B cell (primary cell): ENCODE data around the gene EDNRA. TPM values are rescaled to one million over a fixed set of nuclear protein-coding genes. Genes with fewer than 3 reads are reported as not detected.

Experiments used
- ATAC-seq: fragments of 200-7000 bp; cut with Tn5 transposase; one replicate; pipeline ENCODE4 v1.10.0; 2021; ENCODE audit warnings: low read depth, mild to moderate bottlenecking, moderate number of reproducible peaks, moderate library complexity
- CTCF ChIA-PET: fragments of 350-600 bp; sonication (Branson Sonifier 250); formaldehyde crosslinking; loops from one replicate; lab custom pipeline; 2021; ENCODE audit warnings: antibody characterized with exemption, inconsistent platforms; lab: Charles Lee
- POLR2A ChIA-PET: fragments of 350-600 bp; sonication (Branson Sonifier 250); formaldehyde crosslinking; loops from one replicate; lab custom pipeline; 2021; ENCODE audit warnings: antibody characterized with exemption; lab: Charles Lee
- DNase-seq: peaks from one replicate; pipeline ENCODE4 v3.0.0; 2013
- H2AFZ ChIP-seq: 2 replicates; pipeline ENCODE4 v1.6.1; 2012; ENCODE audit warnings: mild to moderate bottlenecking, low read depth, low read length; ENCODE audit not compliant: insufficient read depth, poor library complexity, severe bottlenecking
- H3K27ac ChIP-seq, 2 donors: 1 replicate in 1 of 2; 2 replicates in 1 of 2; pipeline ENCODE4 v1.5.1; 2012 to 2013; ENCODE audit warnings: low read length in 2 of 2, mild to moderate bottlenecking in 2 of 2, moderate library complexity in 1 of 2
- H3K27me3 ChIP-seq, 4 experiments: fragments of 200-600 bp in 1 of 4; sonication (generic) in 1 of 4; replicated peaks in 1 of 4; 1 replicate in 2 of 4; 2 replicates in 2 of 4; pipeline versions ENCODE4 v1.6.1 to v1.7.0; 2013 to 2016; ENCODE audit warnings: low read length in 3 of 4, mild to moderate bottlenecking in 2 of 4, mixed read lengths in 1 of 4, moderate library complexity in 1 of 4; ENCODE audit not compliant: insufficient read depth in 4 of 4, control insufficient read depth in 3 of 4; ENCODE audit errors: control extremely low read depth in 1 of 4
- H3K36me3 ChIP-seq, 2 experiments: replicated peaks in 1 of 2; 1 replicate in 1 of 2; 2 replicates in 1 of 2; pipeline versions ENCODE4 v1.6.1 to v1.7.1; 2013; ENCODE audit warnings: low read length in 1 of 2; ENCODE audit not compliant: insufficient read depth in 2 of 2, control insufficient read depth in 1 of 2; ENCODE audit errors: control extremely low read depth in 1 of 2, extremely low read depth in 1 of 2
- H3K4me1 ChIP-seq, 2 donors: fragments of 200-600 bp in 1 of 2; sonication (generic) in 1 of 2; 1 replicate in 1 of 2; 2 replicates in 1 of 2; pipeline versions ENCODE4 v1.5.1 to v1.6.1; 2013 to 2017; ENCODE audit warnings: low read length in 2 of 2; ENCODE audit not compliant: control insufficient read depth in 2 of 2, insufficient read depth in 2 of 2
- H3K4me2 ChIP-seq: replicated peaks from 2 replicates; pipeline ENCODE3; 2012; ENCODE audit warnings: mild to moderate bottlenecking, low read depth, low read length; ENCODE audit not compliant: poor library complexity, severe bottlenecking
- H3K4me3 ChIP-seq, 5 experiments: fragments of 200-600 bp in 1 of 5; sonication (generic) in 1 of 5; 1 replicate in 3 of 5; 2 replicates in 2 of 5; pipeline versions ENCODE4 v1.5.1 to v1.7.0; 2011 to 2016; ENCODE audit warnings: low read length in 4 of 5, mild to moderate bottlenecking in 4 of 5, low read depth in 2 of 5, control low read depth in 1 of 5, moderate library complexity in 1 of 5; ENCODE audit not compliant: insufficient read depth in 1 of 5; ENCODE audit errors: control extremely low read depth in 1 of 5, extremely low read depth in 1 of 5
- H3K79me2 ChIP-seq: fragments of 200-600 bp; sonication (generic); one replicate; pipeline ENCODE4 v1.6.0; 2016; ENCODE audit warnings: low read length; ENCODE audit not compliant: control insufficient read depth, insufficient read depth
- H3K9ac ChIP-seq: fragments of 200-600 bp; sonication (generic); 2 replicates; pipeline ENCODE4 v1.6.1; 2017; ENCODE audit warnings: mild to moderate bottlenecking, low read length, moderate library complexity
- H3K9me3 ChIP-seq, 3 donors: one replicate each; pipeline versions ENCODE4 v1.6.1 to v1.7.1; 2013; ENCODE audit warnings: low read length in 2 of 3; ENCODE audit not compliant: control insufficient read depth in 2 of 3, insufficient read depth in 1 of 3; ENCODE audit errors: control extremely low read depth in 1 of 3
- H4K20me1 ChIP-seq: 2 replicates; pipeline ENCODE4 v1.6.0; 2012; ENCODE audit warnings: mild to moderate bottlenecking, low read length; ENCODE audit not compliant: insufficient read depth, control insufficient read depth, poor library complexity, severe bottlenecking
- H3K27ac Mint-ChIP-seq: one replicate; pipeline ENCODE4 v1.8.0; 2021; ENCODE audit warnings: mixed read lengths
- H3K27me3 Mint-ChIP-seq: one replicate; pipeline ENCODE4 v1.8.0; 2021; ENCODE audit warnings: mixed read lengths
- H3K4me1 Mint-ChIP-seq: one replicate; pipeline ENCODE4 v1.8.0; 2021; ENCODE audit warnings: mixed read lengths
- H3K4me3 Mint-ChIP-seq: one replicate; pipeline ENCODE4 v1.8.0; 2021; ENCODE audit warnings: mixed read lengths
- H3K9me3 Mint-ChIP-seq: one replicate; pipeline ENCODE4 v1.8.0; 2022; ENCODE audit warnings: mixed read lengths; ENCODE audit not compliant: insufficient read depth
- EZH2 ChIP-seq: IDR thresholded peaks from 2 replicates; pipeline ENCODE4 v1.6.1; 2012; ENCODE audit warnings: borderline replicate concordance, low read depth, mild to moderate bottlenecking, moderate library complexity, low read length; ENCODE audit not compliant: insufficient read depth, poor library complexity, severe bottlenecking
- whole genome bisulfite sequencing: methylation state at CpG from one replicate; pipeline ENCODE4 v1.1.5; 2013; ENCODE audit warnings: missing lambda C conversion rate; ENCODE audit not compliant: insufficient coverage; 5-methylcytosine and 5-hydroxymethylcytosine counted together
- intact Hi-C: fragments of 100-400 bp; cut with micrococcal nuclease; formaldehyde crosslinking; loops from one replicate; pipeline ENCODE4 v1.10.0; 2022
- polyA plus RNA-seq: library from polyadenylated mRNA; depleted of rRNA; stranded (reverse); fragments of >200 nt; gene quantifications from 2 replicates; pipeline ENCODE4 v1.2.3, GENCODE V29; 2012
- total RNA-seq, 2 donors: library from RNA; stranded (reverse); fragments of 120-200 nt in 1 of 2; gene quantifications; 1 replicate in 1 of 2; 2 replicates in 1 of 2; pipeline versions ENCODE4 v1.2.3 to v1.2.4, GENCODE V29; 2013 to 2022
- TF ChIP-seq, protein P1 (sequence below): fragments of 200-600 bp; IDR thresholded peaks from one replicate; pipeline ENCODE4 v1.8.0; 2022; ENCODE audit warnings: antibody characterized with exemption, mild to moderate bottlenecking

EDNRA gene
- total and polyA plus RNA-seq, 2 donors (not counting 1 experiment from before 2014, with no cell fraction given), result not detected

DNA sequence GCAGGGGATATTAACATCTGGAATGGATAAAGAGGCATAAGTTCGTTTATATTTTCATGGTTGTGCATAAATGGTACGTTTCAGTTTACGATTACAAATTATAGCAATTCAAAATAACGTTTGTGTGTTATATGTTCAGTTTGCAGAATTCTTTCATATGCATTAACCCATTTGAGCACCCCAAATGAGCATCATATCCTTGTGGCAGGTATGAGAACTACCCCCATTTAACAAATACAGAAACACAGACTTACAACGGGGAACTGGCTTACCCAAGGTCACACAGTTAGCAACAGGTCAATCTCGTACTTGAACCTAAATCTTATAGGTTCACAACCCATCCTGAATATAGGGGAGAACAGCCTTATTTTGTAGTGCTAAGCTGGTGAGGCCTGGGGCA lies 33.1 kb downstream of the EDNRA start:
- no peak for DNase-seq
- no peaks in the 10 kb centered on the region for H3K4me1 ChIP-seq
- no peak overlapping the region for H3K9ac ChIP-seq
- H4K20me1 ChIP-seq, result no peaks in the 10 kb centered on the region
- intact Hi-C loops, result no loop called here
- H3K27me3 ChIP-seq, result no peaks in the 10 kb centered on the region
- no peaks in the 10 kb centered on the region for H3K36me3 ChIP-seq
- Mint-ChIP-seq H3K4me3 (no peak overlapping the region), H3K27me3 (peaks cover 20% of the 10 kb centered on the region), H3K9me3 (no peaks in the 10 kb centered on the region), H3K27ac (no peak overlapping the region), H3K4me1 (no peaks in the 10 kb centered on the region)
- CTCF ChIA-PET, result no interaction called here
- no peak overlapping the region for H3K4me3 ChIP-seq
- H3K4me2 ChIP-seq, result no peak overlapping the region
- POLR2A ChIA-PET, result no interaction called here
- no CpG with 5 or more reads among the region's 6 CpGs for WGBS
- no peak for ATAC-seq
- H3K9me3 ChIP-seq, result no peaks in the 10 kb centered on the region
- H2AFZ ChIP-seq, result no peak overlapping the region
- H3K79me2 ChIP-seq, result no peaks in the 10 kb centered on the region
- no peak overlapping the region for H3K27ac ChIP-seq
- TF ChIP-seq EZH2, result no peak
- TF ChIP-seq, protein P1, sequence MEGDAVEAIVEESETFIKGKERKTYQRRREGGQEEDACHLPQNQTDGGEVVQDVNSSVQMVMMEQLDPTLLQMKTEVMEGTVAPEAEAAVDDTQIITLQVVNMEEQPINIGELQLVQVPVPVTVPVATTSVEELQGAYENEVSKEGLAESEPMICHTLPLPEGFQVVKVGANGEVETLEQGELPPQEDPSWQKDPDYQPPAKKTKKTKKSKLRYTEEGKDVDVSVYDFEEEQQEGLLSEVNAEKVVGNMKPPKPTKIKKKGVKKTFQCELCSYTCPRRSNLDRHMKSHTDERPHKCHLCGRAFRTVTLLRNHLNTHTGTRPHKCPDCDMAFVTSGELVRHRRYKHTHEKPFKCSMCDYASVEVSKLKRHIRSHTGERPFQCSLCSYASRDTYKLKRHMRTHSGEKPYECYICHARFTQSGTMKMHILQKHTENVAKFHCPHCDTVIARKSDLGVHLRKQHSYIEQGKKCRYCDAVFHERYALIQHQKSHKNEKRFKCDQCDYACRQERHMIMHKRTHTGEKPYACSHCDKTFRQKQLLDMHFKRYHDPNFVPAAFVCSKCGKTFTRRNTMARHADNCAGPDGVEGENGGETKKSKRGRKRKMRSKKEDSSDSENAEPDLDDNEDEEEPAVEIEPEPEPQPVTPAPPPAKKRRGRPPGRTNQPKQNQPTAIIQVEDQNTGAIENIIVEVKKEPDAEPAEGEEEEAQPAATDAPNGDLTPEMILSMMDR, result no peak

DNA sequence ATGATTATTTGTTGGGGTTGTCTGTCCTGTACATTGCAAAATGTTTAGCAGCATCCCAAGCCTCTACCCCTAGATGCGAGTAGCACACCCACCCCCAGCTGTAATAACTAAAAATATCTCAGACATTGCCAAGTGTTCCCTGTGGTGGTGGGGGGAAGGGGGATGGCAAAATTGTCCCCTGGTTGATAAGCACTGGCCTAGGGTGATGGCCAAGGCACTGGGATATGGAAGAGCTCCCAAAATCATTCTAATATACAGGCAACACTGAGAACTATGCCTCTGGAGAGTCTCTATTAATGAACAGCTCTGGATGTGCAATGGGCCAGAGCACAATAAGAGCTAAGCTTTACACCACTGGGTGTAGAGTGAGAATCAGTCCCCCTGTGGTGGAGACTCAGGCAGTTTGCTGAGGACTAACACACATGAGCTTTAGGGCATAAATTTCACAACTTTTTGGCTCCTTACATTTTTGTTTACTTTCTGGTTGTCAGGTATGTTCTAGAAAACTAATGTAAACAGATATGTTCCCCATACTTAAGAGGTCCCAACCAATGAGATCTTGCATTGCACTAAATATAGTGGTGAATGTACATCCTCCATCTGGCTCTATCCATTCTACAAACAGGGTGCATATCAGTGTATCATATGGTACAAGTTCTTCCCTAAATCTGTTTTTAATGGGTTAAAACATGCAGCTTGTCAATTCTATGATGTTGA lies 34.5 kb downstream of the EDNRA start:
- no peak overlapping the region for H3K27ac Mint-ChIP-seq

More for the DNA sequence above, 34.5 kb downstream of the EDNRA start:
- Histone ChIP-seq H4K20me1 (no peaks in the 10 kb centered on the region), H2AFZ (no peak overlapping the region), H3K79me2 (no peaks in the 10 kb centered on the region), H3K27me3 (no peaks in the 10 kb centered on the region), H3K4me2 (no peak overlapping the region), H3K4me1 (no peaks in the 10 kb centered on the region), H3K36me3 (no peaks in the 10 kb centered on the region), H3K9ac (no peak overlapping the region), H3K27ac (no peak overlapping the region), H3K9me3 (no peaks in the 10 kb centered on the region), H3K4me3 (no peak overlapping the region)
- no peaks in the 10 kb centered on the region for H3K4me1 Mint-ChIP-seq
- CTCF ChIA-PET, result interaction anchor here (0.9 kb wide), 1 partner anchor 12 kb away, joined by 3 read pairs; no protein-coding TSS in a partner anchor
- no peak overlapping the region for H3K4me3 Mint-ChIP-seq
- intact Hi-C loops, result no loop called here
- WGBS, result no CpG with 5 or more reads among the region's 1 CpG
- DNase-seq (no peak), ATAC-seq (no peak)
- no peak for TF ChIP-seq EZH2
- TF ChIP-seq, protein P1, result no peak
- POLR2A ChIA-PET, result no interaction called here
- no peaks in the 10 kb centered on the region for H3K9me3 Mint-ChIP-seq
- H3K27me3 Mint-ChIP-seq, result peaks cover 21% of the 10 kb centered on the region
